Measurements from ENCODE around the gene FSTL5.

DNA sequence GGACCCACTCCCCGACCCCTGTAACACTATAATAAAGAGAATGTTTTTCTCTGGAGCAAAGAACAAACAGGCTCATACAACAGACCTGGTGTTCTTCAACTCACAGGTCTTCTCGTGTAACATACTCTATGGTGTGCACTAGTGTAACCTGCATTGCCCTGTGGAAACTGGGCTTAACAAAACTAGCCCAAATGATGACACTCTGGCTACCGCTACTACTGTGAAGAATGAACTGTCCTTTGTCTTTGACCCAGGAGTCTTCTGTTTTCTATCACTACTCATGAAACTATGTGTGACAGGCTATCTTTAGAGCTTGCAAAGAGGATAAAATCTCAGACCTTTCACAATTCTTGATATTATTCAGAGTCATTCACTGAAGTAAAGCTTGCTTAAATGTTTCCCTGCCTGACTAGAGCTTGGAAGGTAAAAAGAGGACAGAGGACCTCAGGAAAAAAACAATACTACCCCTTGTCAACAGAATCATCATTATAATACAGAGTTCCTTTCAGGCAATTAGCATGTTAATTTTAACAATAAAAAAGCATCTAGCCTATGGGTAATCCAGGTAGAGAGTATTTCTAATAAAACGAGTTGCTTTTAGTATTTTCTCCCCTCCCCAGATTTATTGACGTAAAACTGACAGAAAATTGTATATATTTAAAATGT lies 59.2 kb downstream of the FSTL5 start:
- TF ChIP-seq CTCF (CRISPR knock-in tag; IDR thresholded peaks at IDR 0.05) = no peak
- TF ChIP-seq JUND (CRISPR knock-in tag; IDR thresholded peaks at IDR 0.05) = no peak
- TF ChIP-seq ZMYM2 (CRISPR knock-in tag; IDR thresholded peaks at IDR 0.05) = no peak
- no peak for TF ChIP-seq TCF7 (IDR thresholded peaks at IDR 0.05; ENCODE audit: low read depth)
- no peak for TF ChIP-seq RAD51 (IDR thresholded peaks at IDR 0.05; ENCODE audit: borderline replicate concordance)
- TF ChIP-seq EZH2 (conservative IDR thresholded peaks at IDR 0.05; ENCODE audit: low read depth, low read length) = no peak
- no peak for TF ChIP-seq REL (CRISPR knock-in tag; conservative IDR thresholded peaks at IDR 0.05)
- no peak for TF ChIP-seq ATF7 (IDR thresholded peaks at IDR 0.05)
- no peak for TF ChIP-seq ATF7 (CRISPR knock-in tag; IDR thresholded peaks at IDR 0.05)
- no peak for TF ChIP-seq ZNF331 (CRISPR knock-in tag; IDR thresholded peaks at IDR 0.05)
- TF ChIP-seq, protein P1, sequence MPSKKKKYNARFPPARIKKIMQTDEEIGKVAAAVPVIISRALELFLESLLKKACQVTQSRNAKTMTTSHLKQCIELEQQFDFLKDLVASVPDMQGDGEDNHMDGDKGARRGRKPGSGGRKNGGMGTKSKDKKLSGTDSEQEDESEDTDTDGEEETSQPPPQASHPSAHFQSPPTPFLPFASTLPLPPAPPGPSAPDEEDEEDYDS (CRISPR knock-in tag; IDR thresholded peaks at IDR 0.05) = no peak
- TF ChIP-seq POLR2A (IDR thresholded peaks at IDR 0.05; ENCODE audit: insufficient read depth in 1 of 2, low read depth in 2 of 2, low read length in 2 of 2) = no peak
- no peak for TF ChIP-seq ZNF652 (CRISPR knock-in tag; IDR thresholded peaks at IDR 0.05; ENCODE audit: borderline replicate concordance, low read depth)
